PFSK-1 (cell line): Measurements from ENCODE around the gene CARMIL1.

Experiments used
- FOXP2 ChIP-seq: optimal IDR thresholded peaks from 2 replicates; pipeline ENCODE3; 2011; ENCODE audit warnings: borderline replicate concordance, control low read depth, inconsistent platforms; ENCODE audit not compliant: insufficient read depth; ENCODE audit errors: extremely low read length, extremely low read depth
- POLR2AphosphoS5 ChIP-seq: IDR thresholded peaks from 2 replicates; pipeline ENCODE4 v1.6.1; 2012; ENCODE audit warnings: low read depth, mild to moderate bottlenecking, control low read depth, low read length, moderate library complexity
- SIN3A ChIP-seq: IDR thresholded peaks from 2 replicates; pipeline ENCODE4 v1.6.1; 2012; ENCODE audit warnings: mild to moderate bottlenecking, low read length, moderate library complexity, borderline replicate concordance; ENCODE audit not compliant: insufficient read depth
- TAF1 ChIP-seq: IDR thresholded peaks from 2 replicates; pipeline ENCODE4 v1.6.1; 2012; ENCODE audit warnings: low read length, control low read depth, borderline replicate concordance; ENCODE audit not compliant: insufficient read depth
- TF ChIP-seq, protein P1 (sequence below), 2 experiments: IDR thresholded peaks; 2 replicates each; pipeline versions ENCODE4 v1.6.1 to v1.8.0; 2011 to 2012; ENCODE audit warnings: low read depth in 2 of 2, low read length in 2 of 2, control low read depth in 1 of 2, inconsistent platforms in 1 of 2, mild to moderate bottlenecking in 1 of 2, moderate library complexity in 1 of 2; ENCODE audit not compliant: insufficient read depth in 1 of 2

CARMIL1 gene

DNA sequence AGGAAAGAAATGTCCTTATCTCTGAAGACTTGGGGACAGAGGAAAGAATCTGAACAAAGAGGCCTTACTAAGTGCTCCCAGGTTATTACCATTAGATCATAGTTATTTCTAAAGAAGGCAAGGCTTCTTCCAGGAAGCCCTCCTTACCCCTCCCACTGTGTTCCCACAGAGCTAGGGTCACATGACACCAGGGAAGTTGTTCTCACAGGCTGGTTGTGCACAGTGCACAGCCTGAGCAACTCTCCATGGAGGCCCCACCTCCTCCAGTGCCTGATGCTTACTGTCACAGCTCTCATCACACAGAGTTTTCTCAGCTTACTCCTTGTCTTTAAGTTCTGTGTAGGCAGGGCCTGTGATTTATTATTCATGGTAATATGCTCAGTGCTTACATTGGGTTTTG is 303.9 kb downstream of the CARMIL1 start:
- TF ChIP-seq TAF1 (no peak), FOXP2 (no peak), POLR2AphosphoS5 (no peak), SIN3A (no peak)
- TF ChIP-seq, protein P1, sequence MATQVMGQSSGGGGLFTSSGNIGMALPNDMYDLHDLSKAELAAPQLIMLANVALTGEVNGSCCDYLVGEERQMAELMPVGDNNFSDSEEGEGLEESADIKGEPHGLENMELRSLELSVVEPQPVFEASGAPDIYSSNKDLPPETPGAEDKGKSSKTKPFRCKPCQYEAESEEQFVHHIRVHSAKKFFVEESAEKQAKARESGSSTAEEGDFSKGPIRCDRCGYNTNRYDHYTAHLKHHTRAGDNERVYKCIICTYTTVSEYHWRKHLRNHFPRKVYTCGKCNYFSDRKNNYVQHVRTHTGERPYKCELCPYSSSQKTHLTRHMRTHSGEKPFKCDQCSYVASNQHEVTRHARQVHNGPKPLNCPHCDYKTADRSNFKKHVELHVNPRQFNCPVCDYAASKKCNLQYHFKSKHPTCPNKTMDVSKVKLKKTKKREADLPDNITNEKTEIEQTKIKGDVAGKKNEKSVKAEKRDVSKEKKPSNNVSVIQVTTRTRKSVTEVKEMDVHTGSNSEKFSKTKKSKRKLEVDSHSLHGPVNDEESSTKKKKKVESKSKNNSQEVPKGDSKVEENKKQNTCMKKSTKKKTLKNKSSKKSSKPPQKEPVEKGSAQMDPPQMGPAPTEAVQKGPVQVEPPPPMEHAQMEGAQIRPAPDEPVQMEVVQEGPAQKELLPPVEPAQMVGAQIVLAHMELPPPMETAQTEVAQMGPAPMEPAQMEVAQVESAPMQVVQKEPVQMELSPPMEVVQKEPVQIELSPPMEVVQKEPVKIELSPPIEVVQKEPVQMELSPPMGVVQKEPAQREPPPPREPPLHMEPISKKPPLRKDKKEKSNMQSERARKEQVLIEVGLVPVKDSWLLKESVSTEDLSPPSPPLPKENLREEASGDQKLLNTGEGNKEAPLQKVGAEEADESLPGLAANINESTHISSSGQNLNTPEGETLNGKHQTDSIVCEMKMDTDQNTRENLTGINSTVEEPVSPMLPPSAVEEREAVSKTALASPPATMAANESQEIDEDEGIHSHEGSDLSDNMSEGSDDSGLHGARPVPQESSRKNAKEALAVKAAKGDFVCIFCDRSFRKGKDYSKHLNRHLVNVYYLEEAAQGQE (IDR thresholded peaks at IDR 0.05; ENCODE audit: insufficient read depth in 1 of 2, low read depth in 2 of 2, low read length in 2 of 2), result no peak

- TF ChIP-seq FOXP2, result no peak
- no peak for TF ChIP-seq POLR2AphosphoS5
- TF ChIP-seq TAF1, result no peak
- no peak for TF ChIP-seq SIN3A
- TF ChIP-seq, protein P1 (IDR thresholded peaks at IDR 0.05; ENCODE audit: insufficient read depth in 1 of 2, low read depth in 2 of 2, low read length in 2 of 2), result no peak
These were observed 304.7 kb downstream of the CARMIL1 start for GRCh38 chr6:25583906-25584305.

GRCh38 chr6:25585225-25585624 is 306.1 kb downstream of the CARMIL1 start:
- TF ChIP-seq POLR2AphosphoS5, result no peak
- TF ChIP-seq SIN3A, result no peak
- no peak for TF ChIP-seq TAF1
- no peak for TF ChIP-seq FOXP2
- TF ChIP-seq, protein P1 (IDR thresholded peaks at IDR 0.05; ENCODE audit: insufficient read depth in 1 of 2, low read depth in 2 of 2, low read length in 2 of 2), result no peak

DNA sequence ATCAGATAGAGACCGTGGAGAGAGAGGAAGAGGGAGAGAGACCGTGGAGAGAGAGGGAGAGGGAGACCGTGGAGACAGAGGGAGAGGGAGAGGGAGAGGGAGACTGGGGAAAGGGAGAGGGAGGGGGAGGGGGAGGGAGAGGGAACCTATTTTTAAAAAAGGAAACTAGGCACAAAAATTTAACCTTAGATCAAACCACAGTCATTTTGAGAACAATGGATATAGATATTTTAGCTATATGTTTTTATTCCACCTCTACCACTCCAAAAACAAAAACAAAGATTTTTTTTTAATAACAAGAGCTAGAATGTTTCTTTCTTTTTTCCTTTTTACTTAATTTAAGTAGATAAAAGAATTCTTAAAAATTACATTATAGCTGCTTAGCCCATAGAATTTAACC is 307.8 kb downstream of the CARMIL1 start:
- TF ChIP-seq, protein P1 (IDR thresholded peaks at IDR 0.05; ENCODE audit: insufficient read depth in 1 of 2, low read depth in 2 of 2, low read length in 2 of 2), result no peak
- no peak for TF ChIP-seq FOXP2
- TF ChIP-seq TAF1, result no peak
- no peak for TF ChIP-seq SIN3A
- TF ChIP-seq POLR2AphosphoS5, result no peak

DNA sequence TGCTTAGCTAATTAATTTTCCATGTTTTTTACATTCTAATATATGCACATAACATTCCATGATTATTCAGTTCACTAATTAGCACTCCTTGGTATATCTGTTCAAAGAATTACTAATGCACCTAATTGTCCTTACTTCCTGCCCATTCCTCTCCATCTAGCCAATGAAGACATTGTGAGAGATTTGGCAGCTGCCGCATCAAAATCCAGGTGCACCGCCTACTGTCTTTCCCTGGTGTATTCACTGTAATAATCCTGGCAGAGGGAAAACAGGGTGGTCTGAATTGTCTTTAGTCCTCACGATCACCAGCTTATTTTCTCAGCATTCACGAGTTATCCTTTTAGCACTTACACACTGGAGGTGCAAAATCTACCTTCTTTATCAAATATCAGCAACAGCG is 311.8 kb downstream of the CARMIL1 start:
- TF ChIP-seq TAF1 (no peak), SIN3A (no peak), FOXP2 (no peak), POLR2AphosphoS5 (no peak)
- TF ChIP-seq, protein P1 (IDR thresholded peaks at IDR 0.05; ENCODE audit: insufficient read depth in 1 of 2, low read depth in 2 of 2, low read length in 2 of 2), result no peak
